HEK293 (cell line): ENCODE measurements around the gene ZNF560.
A peak's percentile ranks its signal among the peaks of the same experiment; 100 is the strongest.

Source experiments
- CTCF ChIA-PET: fragments of 350-600 bp; formaldehyde crosslinking; extraction: SDS; loops from one replicate; lab custom pipeline; 2021; ENCODE audit warnings: antibody characterized with exemption; lab: Yijun Ruan, JAX
- POLR2A ChIA-PET: fragments of 300-600 bp; formaldehyde crosslinking; extraction: SDS; loops from one replicate; lab custom pipeline; 2020; ENCODE audit warnings: antibody characterized with exemption, inconsistent platforms; lab: Yijun Ruan, JAX
- H3K27ac ChIP-seq: fragments of 200-500 bp; sonication (Bioruptor generic); 2 replicates; pipeline ENCODE4 v1.5.1; 2014; ENCODE audit warnings: low read depth, low read length, control low read depth, inconsistent platforms; ENCODE audit errors: extremely low read depth
- H3K36me3 ChIP-seq, 2 experiments: fragments of 200-500 bp in 1 of 2; sonication (Bioruptor generic) in 1 of 2; 1 replicate in 1 of 2; 2 replicates in 1 of 2; pipeline ENCODE4 v1.5.1; 2014 to 2017; ENCODE audit warnings: inconsistent platforms in 2 of 2, low read length in 2 of 2; ENCODE audit not compliant: control insufficient read depth in 2 of 2, insufficient read depth in 1 of 2
- H3K4me1 ChIP-seq: fragments of 200-500 bp; sonication (Bioruptor generic); 2 replicates; pipeline ENCODE4 v1.5.1; 2014; ENCODE audit warnings: mild to moderate bottlenecking, low read length, inconsistent platforms; ENCODE audit not compliant: control insufficient read depth, insufficient read depth
- H3K4me3 ChIP-seq: 2 replicates; pipeline ENCODE4 v1.5.1; 2011; ENCODE audit warnings: low read depth, mild to moderate bottlenecking, control low read depth, low read length, moderate library complexity
- H3K9me3 ChIP-seq: fragments of 200-500 bp; sonication (Bioruptor generic); 2 replicates; pipeline ENCODE4 v1.5.1; 2014; ENCODE audit warnings: low read depth, low read length, inconsistent platforms; ENCODE audit not compliant: control insufficient read depth, insufficient read depth
- BCL11A ChIP-seq: fragments of 450-650 bp; formaldehyde crosslinking; IDR thresholded peaks from 2 replicates; pipeline ENCODE4 v1.5.1; 2016; ENCODE audit warnings: low read depth, missing biosample characterization, missing genetic modification characterization
- BCL11B ChIP-seq: fragments of 450-650 bp; formaldehyde crosslinking; IDR thresholded peaks from 2 replicates; pipeline ENCODE4 v1.5.1; 2016; ENCODE audit warnings: low read depth, missing biosample characterization, missing genetic modification characterization
- FEZF1 ChIP-seq: fragments of 450-650 bp; formaldehyde crosslinking; IDR thresholded peaks from 2 replicates; pipeline ENCODE4 v1.5.1; 2016; ENCODE audit warnings: missing biosample characterization, missing genetic modification characterization
- OSR2 ChIP-seq: fragments of 450-650 bp; formaldehyde crosslinking; IDR thresholded peaks from 2 replicates; pipeline ENCODE4 v1.5.1; 2016; ENCODE audit warnings: missing biosample characterization, missing genetic modification characterization
- OVOL3 ChIP-seq: fragments of 450-650 bp; formaldehyde crosslinking; IDR thresholded peaks from 2 replicates; pipeline ENCODE4 v1.5.1; 2016; ENCODE audit warnings: missing biosample characterization, missing genetic modification characterization
- PBX3 ChIP-seq: sonication (generic); formaldehyde crosslinking; IDR thresholded peaks from 2 replicates; pipeline ENCODE4 v1.8.1; 2022; ENCODE audit warnings: mild to moderate bottlenecking, moderate library complexity, missing genetic modification reagents
- WT1 ChIP-seq: fragments of 450-650 bp; formaldehyde crosslinking; IDR thresholded peaks from 2 replicates; pipeline ENCODE4 v1.5.1; 2016; ENCODE audit warnings: missing biosample characterization, missing genetic modification characterization
- ZBTB26 ChIP-seq: fragments of 450-650 bp; formaldehyde crosslinking; optimal IDR thresholded peaks from 2 replicates; pipeline ENCODE3; 2016; ENCODE audit warnings: missing biosample characterization, mild to moderate bottlenecking, missing genetic modification characterization
- ZBTB7A ChIP-seq: fragments of 450-650 bp; formaldehyde crosslinking; IDR thresholded peaks from 2 replicates; pipeline ENCODE4 v1.5.1; 2016; ENCODE audit warnings: low read depth, missing biosample characterization, missing genetic modification characterization
- ZNF138 ChIP-seq: fragments of 450-650 bp; formaldehyde crosslinking; IDR thresholded peaks from 2 replicates; pipeline ENCODE4 v1.5.1; 2016; ENCODE audit warnings: missing biosample characterization, missing genetic modification characterization, borderline replicate concordance
- ZNF184 ChIP-seq: fragments of 450-650 bp; IDR thresholded peaks from 2 replicates; pipeline ENCODE4 v1.5.1; 2018; ENCODE audit warnings: missing biosample characterization, mild to moderate bottlenecking, missing genetic modification characterization
- ZNF214 ChIP-seq: fragments of 450-650 bp; formaldehyde crosslinking; IDR thresholded peaks from 2 replicates; pipeline ENCODE4 v1.5.1; 2017; ENCODE audit warnings: missing biosample characterization, mild to moderate bottlenecking, missing genetic modification characterization, borderline replicate concordance
- ZNF404 ChIP-seq: fragments of 450-650 bp; formaldehyde crosslinking; IDR thresholded peaks from 2 replicates; pipeline ENCODE4 v1.5.1; 2017; ENCODE audit warnings: missing biosample characterization, missing genetic modification characterization
- ZNF416 ChIP-seq: fragments of 450-650 bp; formaldehyde crosslinking; IDR thresholded peaks from 2 replicates; pipeline ENCODE4 v1.5.1; 2016; ENCODE audit warnings: missing biosample characterization, missing genetic modification characterization
- ZNF501 ChIP-seq: fragments of 450-650 bp; formaldehyde crosslinking; IDR thresholded peaks from 2 replicates; pipeline ENCODE4 v1.5.1; 2016; ENCODE audit warnings: missing biosample characterization, missing genetic modification characterization
- ZNF561 ChIP-seq: fragments of 450-650 bp; IDR thresholded peaks from 2 replicates; pipeline ENCODE4 v1.5.1; 2018; ENCODE audit warnings: missing biosample characterization, missing genetic modification characterization, borderline replicate concordance
- ZNF670 ChIP-seq: fragments of 450-650 bp; formaldehyde crosslinking; IDR thresholded peaks from 2 replicates; pipeline ENCODE4 v1.5.1; 2016; ENCODE audit warnings: missing biosample characterization, missing genetic modification characterization, low read depth
- ZNF76 ChIP-seq: fragments of 450-650 bp; formaldehyde crosslinking; IDR thresholded peaks from 2 replicates; pipeline ENCODE4; 2016; ENCODE audit warnings: low read depth, missing biosample characterization, missing genetic modification characterization, borderline replicate concordance
- TF ChIP-seq, protein P1 (sequence below): fragments of 450-650 bp; formaldehyde crosslinking; IDR thresholded peaks from 2 replicates; pipeline ENCODE4 v1.5.1; 2016; ENCODE audit warnings: missing biosample characterization, missing genetic modification characterization, borderline replicate concordance
- TF ChIP-seq, protein P2 (sequence below): fragments of 450-650 bp; formaldehyde crosslinking; IDR thresholded peaks from 2 replicates; pipeline ENCODE4 v1.5.1; 2017; ENCODE audit warnings: missing biosample characterization, missing genetic modification characterization
- TF ChIP-seq, protein P3 (sequence below): fragments of 450-650 bp; formaldehyde crosslinking; IDR thresholded peaks from 2 replicates; pipeline ENCODE4 v1.5.1; 2017; ENCODE audit warnings: missing biosample characterization, missing genetic modification characterization

The ZNF560 gene

DNA sequence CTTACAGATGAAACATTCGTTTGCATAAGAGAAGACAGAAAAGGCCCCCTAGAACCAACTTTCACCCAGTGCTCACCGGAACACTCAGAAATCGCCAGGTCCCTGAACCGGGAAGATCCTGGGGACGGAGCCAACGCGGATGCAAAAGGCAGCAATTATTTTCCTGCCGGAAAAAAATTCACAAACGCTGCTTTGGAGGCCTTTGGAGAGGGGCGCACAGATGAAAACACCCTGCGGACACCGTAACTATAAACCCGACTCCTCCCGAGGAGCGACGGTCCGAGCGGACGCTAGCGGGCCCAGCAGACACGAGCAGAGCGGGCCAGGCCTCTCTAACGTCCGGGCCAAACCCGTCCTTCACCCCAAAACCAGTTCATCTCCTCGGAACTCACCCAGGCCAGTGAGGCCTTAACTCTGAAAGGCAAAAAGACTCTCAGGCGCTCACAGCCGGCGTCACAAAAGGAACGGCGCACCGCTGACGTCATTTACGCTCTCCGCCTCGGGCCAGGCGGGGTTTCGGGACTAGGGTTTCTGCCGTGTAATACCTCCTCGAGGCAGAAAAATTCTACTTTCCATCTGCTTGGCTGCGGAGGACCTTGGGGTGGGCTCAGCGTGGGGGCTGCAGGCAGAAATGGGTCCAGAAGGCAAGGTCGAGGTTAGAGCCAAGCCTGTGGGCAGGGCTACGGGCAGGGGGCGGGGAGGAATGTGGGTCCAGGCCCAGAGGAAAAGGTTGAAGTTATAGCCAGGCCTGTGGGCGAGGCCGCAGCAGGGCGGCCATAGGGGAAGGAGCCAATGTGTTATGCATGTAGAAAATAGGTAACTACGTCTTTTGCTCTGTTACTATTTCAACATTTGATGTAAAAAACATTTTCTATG lies 40.0 kb upstream of the ZNF560 start, which contains the start of gene ZNF426 (continued):
- TF ChIP-seq ZBTB26 = peak; percentile 17
- TF ChIP-seq ZNF670 (tag by site-specific recombination) = no peak
- no peak for TF ChIP-seq ZNF501 (tag by site-specific recombination)
- no peak for TF ChIP-seq ZNF416 (tag by site-specific recombination)
- TF ChIP-seq BCL11A (tag by site-specific recombination) = no peak

GRCh38 chr19:9535934-9536333 lies 37.5 kb upstream of the ZNF560 start:
- H3K36me3 ChIP-seq = peaks cover 52 to 60% of the 10 kb centered on the region in 2 experiments
- POLR2A ChIA-PET = no interaction called here
- no peak overlapping the region for H3K4me3 ChIP-seq
- no peaks in the 10 kb centered on the region for H3K9me3 ChIP-seq
- no peak for TF ChIP-seq OVOL3 (tag by site-specific recombination)
- no peak for TF ChIP-seq WT1 (tag by site-specific recombination)
- TF ChIP-seq ZNF214 (tag by site-specific recombination) = no peak
- TF ChIP-seq, protein P1, sequence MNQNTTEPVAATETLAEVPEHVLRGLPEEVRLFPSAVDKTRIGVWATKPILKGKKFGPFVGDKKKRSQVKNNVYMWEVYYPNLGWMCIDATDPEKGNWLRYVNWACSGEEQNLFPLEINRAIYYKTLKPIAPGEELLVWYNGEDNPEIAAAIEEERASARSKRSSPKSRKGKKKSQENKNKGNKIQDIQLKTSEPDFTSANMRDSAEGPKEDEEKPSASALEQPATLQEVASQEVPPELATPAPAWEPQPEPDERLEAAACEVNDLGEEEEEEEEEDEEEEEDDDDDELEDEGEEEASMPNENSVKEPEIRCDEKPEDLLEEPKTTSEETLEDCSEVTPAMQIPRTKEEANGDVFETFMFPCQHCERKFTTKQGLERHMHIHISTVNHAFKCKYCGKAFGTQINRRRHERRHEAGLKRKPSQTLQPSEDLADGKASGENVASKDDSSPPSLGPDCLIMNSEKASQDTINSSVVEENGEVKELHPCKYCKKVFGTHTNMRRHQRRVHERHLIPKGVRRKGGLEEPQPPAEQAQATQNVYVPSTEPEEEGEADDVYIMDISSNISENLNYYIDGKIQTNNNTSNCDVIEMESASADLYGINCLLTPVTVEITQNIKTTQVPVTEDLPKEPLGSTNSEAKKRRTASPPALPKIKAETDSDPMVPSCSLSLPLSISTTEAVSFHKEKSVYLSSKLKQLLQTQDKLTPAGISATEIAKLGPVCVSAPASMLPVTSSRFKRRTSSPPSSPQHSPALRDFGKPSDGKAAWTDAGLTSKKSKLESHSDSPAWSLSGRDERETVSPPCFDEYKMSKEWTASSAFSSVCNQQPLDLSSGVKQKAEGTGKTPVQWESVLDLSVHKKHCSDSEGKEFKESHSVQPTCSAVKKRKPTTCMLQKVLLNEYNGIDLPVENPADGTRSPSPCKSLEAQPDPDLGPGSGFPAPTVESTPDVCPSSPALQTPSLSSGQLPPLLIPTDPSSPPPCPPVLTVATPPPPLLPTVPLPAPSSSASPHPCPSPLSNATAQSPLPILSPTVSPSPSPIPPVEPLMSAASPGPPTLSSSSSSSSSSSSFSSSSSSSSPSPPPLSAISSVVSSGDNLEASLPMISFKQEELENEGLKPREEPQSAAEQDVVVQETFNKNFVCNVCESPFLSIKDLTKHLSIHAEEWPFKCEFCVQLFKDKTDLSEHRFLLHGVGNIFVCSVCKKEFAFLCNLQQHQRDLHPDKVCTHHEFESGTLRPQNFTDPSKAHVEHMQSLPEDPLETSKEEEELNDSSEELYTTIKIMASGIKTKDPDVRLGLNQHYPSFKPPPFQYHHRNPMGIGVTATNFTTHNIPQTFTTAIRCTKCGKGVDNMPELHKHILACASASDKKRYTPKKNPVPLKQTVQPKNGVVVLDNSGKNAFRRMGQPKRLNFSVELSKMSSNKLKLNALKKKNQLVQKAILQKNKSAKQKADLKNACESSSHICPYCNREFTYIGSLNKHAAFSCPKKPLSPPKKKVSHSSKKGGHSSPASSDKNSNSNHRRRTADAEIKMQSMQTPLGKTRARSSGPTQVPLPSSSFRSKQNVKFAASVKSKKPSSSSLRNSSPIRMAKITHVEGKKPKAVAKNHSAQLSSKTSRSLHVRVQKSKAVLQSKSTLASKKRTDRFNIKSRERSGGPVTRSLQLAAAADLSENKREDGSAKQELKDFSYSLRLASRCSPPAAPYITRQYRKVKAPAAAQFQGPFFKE (tag by site-specific recombination) = no peak
- TF ChIP-seq BCL11B (tag by site-specific recombination) = no peak
- TF ChIP-seq ZBTB7A (tag by site-specific recombination) = no peak
- no peak for TF ChIP-seq ZNF76 (tag by site-specific recombination)
- no peak for TF ChIP-seq OSR2 (tag by site-specific recombination)
- no peak for TF ChIP-seq PBX3 (CRISPR knock-in tag)
- TF ChIP-seq ZNF138 (tag by site-specific recombination) = no peak
- TF ChIP-seq, protein P2, sequence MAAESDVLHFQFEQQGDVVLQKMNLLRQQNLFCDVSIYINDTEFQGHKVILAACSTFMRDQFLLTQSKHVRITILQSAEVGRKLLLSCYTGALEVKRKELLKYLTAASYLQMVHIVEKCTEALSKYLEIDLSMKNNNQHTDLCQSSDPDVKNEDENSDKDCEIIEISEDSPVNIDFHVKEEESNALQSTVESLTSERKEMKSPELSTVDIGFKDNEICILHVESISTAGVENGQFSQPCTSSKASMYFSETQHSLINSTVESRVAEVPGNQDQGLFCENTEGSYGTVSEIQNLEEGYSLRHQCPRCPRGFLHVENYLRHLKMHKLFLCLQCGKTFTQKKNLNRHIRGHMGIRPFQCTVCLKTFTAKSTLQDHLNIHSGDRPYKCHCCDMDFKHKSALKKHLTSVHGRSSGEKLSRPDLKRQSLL (tag by site-specific recombination) = no peak
- TF ChIP-seq ZNF561 (tag by site-specific recombination) = no peak
- TF ChIP-seq FEZF1 (tag by site-specific recombination) = no peak
- TF ChIP-seq ZNF184 (tag by site-specific recombination) = no peak
- no peak for TF ChIP-seq ZNF404 (tag by site-specific recombination)
- TF ChIP-seq, protein P3, sequence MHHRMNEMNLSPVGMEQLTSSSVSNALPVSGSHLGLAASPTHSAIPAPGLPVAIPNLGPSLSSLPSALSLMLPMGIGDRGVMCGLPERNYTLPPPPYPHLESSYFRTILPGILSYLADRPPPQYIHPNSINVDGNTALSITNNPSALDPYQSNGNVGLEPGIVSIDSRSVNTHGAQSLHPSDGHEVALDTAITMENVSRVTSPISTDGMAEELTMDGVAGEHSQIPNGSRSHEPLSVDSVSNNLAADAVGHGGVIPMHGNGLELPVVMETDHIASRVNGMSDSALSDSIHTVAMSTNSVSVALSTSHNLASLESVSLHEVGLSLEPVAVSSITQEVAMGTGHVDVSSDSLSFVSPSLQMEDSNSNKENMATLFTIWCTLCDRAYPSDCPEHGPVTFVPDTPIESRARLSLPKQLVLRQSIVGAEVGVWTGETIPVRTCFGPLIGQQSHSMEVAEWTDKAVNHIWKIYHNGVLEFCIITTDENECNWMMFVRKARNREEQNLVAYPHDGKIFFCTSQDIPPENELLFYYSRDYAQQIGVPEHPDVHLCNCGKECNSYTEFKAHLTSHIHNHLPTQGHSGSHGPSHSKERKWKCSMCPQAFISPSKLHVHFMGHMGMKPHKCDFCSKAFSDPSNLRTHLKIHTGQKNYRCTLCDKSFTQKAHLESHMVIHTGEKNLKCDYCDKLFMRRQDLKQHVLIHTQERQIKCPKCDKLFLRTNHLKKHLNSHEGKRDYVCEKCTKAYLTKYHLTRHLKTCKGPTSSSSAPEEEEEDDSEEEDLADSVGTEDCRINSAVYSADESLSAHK = no peak
- no peaks in the 10 kb centered on the region for H3K4me1 ChIP-seq
- H3K27ac ChIP-seq = no peak overlapping the region
- CTCF ChIA-PET = interaction anchor here (0.6 to 0.8 kb wide), 2 partner anchors 78 to 203 kb away, joined by 3 read pairs; no protein-coding TSS in a partner anchor
